ENCODE data around the gene TBC1D26.
"Not testable (repeated sequence)": the region's sequence is repeated elsewhere in the genome, so short reads cannot be mapped to it uniquely, and the experiment has no call there.

DNA sequence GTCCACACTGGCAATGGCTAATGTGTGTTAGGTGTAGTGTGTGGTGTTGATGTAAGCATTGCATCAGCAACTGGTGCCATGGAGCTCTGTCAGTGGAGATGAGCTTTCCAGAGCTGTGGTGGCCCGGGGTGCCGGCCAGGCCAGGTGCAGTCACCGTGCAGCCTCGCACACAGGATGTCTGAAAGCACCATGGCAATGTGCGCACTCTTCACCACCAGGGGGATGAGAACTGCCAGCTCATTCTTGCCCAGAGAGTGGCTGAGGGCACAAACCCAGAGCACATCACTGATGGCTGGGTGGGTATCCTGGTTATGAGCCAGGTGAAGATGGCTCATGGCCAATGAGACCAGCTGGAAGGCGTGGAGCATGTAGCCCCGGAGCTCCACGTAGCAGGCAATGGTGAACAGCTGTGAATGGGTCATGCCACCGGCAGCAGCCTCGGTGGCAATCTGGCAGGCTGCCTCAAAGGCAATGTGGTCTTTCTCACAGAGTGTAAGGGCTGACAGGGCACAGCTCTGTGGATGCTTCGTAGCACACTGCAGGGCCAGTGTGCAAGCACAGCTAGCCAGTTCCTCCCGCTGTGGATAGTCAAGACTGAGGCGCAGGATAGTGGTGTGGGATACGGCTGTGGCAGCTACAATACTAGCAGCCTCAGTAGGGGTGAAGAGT is 36.9 kb downstream of the TBC1D26 start:
- TF ChIP-seq TAF1 (IDR thresholded peaks at IDR 0.05; ENCODE audit: low read depth); RAD21 (conservative IDR thresholded peaks at IDR 0.05); EP300 (conservative IDR thresholded peaks at IDR 0.05; ENCODE audit: poor library complexity, severe bottlenecking): not testable (repeated sequence)
- TF ChIP-seq, protein P1, sequence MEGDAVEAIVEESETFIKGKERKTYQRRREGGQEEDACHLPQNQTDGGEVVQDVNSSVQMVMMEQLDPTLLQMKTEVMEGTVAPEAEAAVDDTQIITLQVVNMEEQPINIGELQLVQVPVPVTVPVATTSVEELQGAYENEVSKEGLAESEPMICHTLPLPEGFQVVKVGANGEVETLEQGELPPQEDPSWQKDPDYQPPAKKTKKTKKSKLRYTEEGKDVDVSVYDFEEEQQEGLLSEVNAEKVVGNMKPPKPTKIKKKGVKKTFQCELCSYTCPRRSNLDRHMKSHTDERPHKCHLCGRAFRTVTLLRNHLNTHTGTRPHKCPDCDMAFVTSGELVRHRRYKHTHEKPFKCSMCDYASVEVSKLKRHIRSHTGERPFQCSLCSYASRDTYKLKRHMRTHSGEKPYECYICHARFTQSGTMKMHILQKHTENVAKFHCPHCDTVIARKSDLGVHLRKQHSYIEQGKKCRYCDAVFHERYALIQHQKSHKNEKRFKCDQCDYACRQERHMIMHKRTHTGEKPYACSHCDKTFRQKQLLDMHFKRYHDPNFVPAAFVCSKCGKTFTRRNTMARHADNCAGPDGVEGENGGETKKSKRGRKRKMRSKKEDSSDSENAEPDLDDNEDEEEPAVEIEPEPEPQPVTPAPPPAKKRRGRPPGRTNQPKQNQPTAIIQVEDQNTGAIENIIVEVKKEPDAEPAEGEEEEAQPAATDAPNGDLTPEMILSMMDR (IDR thresholded peaks at IDR 0.05; ENCODE audit: poor library complexity, severe bottlenecking): not testable (repeated sequence)

Measured in neural cell (in vitro differentiated cells).